PC-9 (cell line): ENCODE data around the gene MAPT. TPM values are rescaled to one million over a fixed set of nuclear protein-coding genes. Genes with fewer than 3 reads are reported as not detected.

Source experiments
- BruUV-seq: library from RNA; stranded (reverse); fragments of 400-500 nt; replicated peaks from 2 replicates; lab custom pipeline; 2021; lab: Mats Ljungman, UMichigan
- CTCF ChIA-PET: fragments of 300-600 bp; sonication (Branson Sonifier 250); formaldehyde crosslinking; loops from one replicate; lab custom pipeline; 2022; ENCODE audit warnings: antibody characterized with exemption; lab: Charles Lee
- POLR2A ChIA-PET: fragments of 300-600 bp; sonication (Branson Sonifier 250); formaldehyde crosslinking; loops from one replicate; lab custom pipeline; 2022; ENCODE audit warnings: antibody characterized with exemption; ENCODE audit not compliant: unreplicated experiment; lab: Charles Lee
- DNase-seq, 2 experiments: peaks; one replicate each; pipeline versions ENCODE4 v3.0.0 to v3.0.0-alpha.2; 2015 to 2022; ENCODE audit warnings: mixed read lengths in 1 of 2
- H2AFZ ChIP-seq: fragments of 200-600 bp; sonication (generic); 2 replicates; pipeline ENCODE4 v1.8.1; 2017; ENCODE audit warnings: antibody characterized with exemption
- H3F3A ChIP-seq: fragments of 200-600 bp; sonication (generic); 2 replicates; pipeline ENCODE4 v1.8.1; 2017; ENCODE audit warnings: antibody characterized with exemption, mild to moderate bottlenecking, low read depth; ENCODE audit not compliant: insufficient read depth
- H3K27ac ChIP-seq: fragments of 200-600 bp; sonication (generic); 2 replicates; pipeline ENCODE4 v1.6.1; 2016; ENCODE audit warnings: mixed run types
- H3K27me3 ChIP-seq: fragments of 200-600 bp; sonication (generic); 2 replicates; pipeline ENCODE4 v1.6.1; 2016; ENCODE audit warnings: low read depth, mixed run types; ENCODE audit not compliant: insufficient read depth
- H3K36me3 ChIP-seq: fragments of 200-600 bp; sonication (generic); 2 replicates; pipeline ENCODE4 v1.6.1; 2016; ENCODE audit warnings: low read depth, mixed run types
- H3K4me1 ChIP-seq: fragments of 200-600 bp; sonication (generic); replicated peaks from 2 replicates; pipeline ENCODE4 v1.6.1; 2016; ENCODE audit warnings: mixed run types; ENCODE audit not compliant: insufficient read depth
- H3K4me2 ChIP-seq: fragments of 200-600 bp; sonication (generic); 2 replicates; pipeline ENCODE4 v1.6.1; 2017; ENCODE audit warnings: mixed run types
- H3K4me3 ChIP-seq: fragments of 200-600 bp; sonication (generic); 2 replicates; pipeline ENCODE4 v1.6.1; 2016; ENCODE audit warnings: mixed run types
- H3K79me2 ChIP-seq: fragments of 200-600 bp; sonication (generic); 2 replicates; pipeline ENCODE4 v1.6.1; 2017; ENCODE audit warnings: low read depth, mixed run types
- H3K9me2 ChIP-seq: fragments of 200-600 bp; sonication (generic); 2 replicates; pipeline ENCODE4 v1.8.1; 2017; ENCODE audit warnings: mild to moderate bottlenecking; ENCODE audit not compliant: insufficient read depth
- H3K9me3 ChIP-seq: fragments of 200-600 bp; sonication (generic); 2 replicates; pipeline ENCODE4 v1.8.1; 2016; ENCODE audit warnings: low read depth; ENCODE audit not compliant: insufficient read depth
- H4K20me1 ChIP-seq: fragments of 200-600 bp; sonication (generic); 2 replicates; pipeline ENCODE4 v1.8.1; 2017; ENCODE audit not compliant: insufficient read depth
- EZH2 ChIP-seq: fragments of 200-600 bp; sonication (generic); IDR thresholded peaks from 2 replicates; pipeline ENCODE4 v1.8.0; 2017; ENCODE audit warnings: antibody characterized with exemption, low read depth
- intact Hi-C: fragments of 100-400 bp; cut with micrococcal nuclease; formaldehyde crosslinking; loops from one replicate; pipeline ENCODE4 v1.10.0; 2022; ENCODE audit not compliant: unreplicated experiment
- total RNA-seq: library from RNA; stranded (reverse); gene quantifications from 2 replicates; pipeline ENCODE4 v1.2.3, GENCODE V29; 2021
- TF ChIP-seq, protein P1 (sequence below): fragments of 200-600 bp; sonication (generic); conservative IDR thresholded peaks from 2 replicates; pipeline ENCODE4 v1.6.1; 2017; ENCODE audit warnings: mixed run types, antibody characterized with exemption, mild to moderate bottlenecking, moderate library complexity

Gene MAPT
- total RNA-seq, 1 experiment from 2014 or later = 0.85 TPM

DNA sequence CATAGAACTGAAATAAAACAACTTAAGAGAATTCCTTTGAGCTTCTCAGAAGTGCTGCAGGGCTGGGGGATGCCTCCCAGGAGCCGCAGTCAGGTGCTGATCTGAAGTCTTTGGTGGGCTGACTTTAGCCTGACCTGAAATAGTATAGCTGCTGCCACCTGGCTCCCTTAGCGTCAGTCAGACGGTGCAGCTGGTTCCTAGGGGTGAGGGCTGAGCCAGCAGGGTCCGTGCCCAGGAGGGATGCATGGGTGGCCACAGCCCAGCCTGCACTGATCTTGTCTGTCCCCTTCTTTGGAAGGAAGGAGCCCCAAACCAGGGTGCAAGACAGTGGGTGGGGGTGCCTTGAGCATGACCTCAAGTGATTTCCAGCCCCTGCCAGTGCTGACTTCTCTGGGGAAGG lies 11.5 kb downstream of the MAPT start:
- Histone ChIP-seq H3K4me3 (no peak overlapping the region), H4K20me1 (no peaks in the 10 kb centered on the region), H3K9me2 (no peaks in the 10 kb centered on the region), H3K9me3 (no peaks in the 10 kb centered on the region), H3K36me3 (no peaks in the 10 kb centered on the region), H3K79me2 (no peaks in the 10 kb centered on the region), H3K4me1 (no peaks in the 10 kb centered on the region), H3K4me2 (no peak overlapping the region), H3K27ac (no peak overlapping the region), H3K27me3 (peaks cover 85% of the 10 kb centered on the region), H3F3A (peaks cover 4% of the 10 kb centered on the region; the same call in 1 of the 2 replicates), H2AFZ (no peak overlapping the region)
- no peak for TF ChIP-seq EZH2
- TF ChIP-seq, protein P1, sequence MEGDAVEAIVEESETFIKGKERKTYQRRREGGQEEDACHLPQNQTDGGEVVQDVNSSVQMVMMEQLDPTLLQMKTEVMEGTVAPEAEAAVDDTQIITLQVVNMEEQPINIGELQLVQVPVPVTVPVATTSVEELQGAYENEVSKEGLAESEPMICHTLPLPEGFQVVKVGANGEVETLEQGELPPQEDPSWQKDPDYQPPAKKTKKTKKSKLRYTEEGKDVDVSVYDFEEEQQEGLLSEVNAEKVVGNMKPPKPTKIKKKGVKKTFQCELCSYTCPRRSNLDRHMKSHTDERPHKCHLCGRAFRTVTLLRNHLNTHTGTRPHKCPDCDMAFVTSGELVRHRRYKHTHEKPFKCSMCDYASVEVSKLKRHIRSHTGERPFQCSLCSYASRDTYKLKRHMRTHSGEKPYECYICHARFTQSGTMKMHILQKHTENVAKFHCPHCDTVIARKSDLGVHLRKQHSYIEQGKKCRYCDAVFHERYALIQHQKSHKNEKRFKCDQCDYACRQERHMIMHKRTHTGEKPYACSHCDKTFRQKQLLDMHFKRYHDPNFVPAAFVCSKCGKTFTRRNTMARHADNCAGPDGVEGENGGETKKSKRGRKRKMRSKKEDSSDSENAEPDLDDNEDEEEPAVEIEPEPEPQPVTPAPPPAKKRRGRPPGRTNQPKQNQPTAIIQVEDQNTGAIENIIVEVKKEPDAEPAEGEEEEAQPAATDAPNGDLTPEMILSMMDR = no peak
- no TSS peak for BruUV-seq
- intact Hi-C loops = no loop called here
- no peak for DNase-seq
- POLR2A ChIA-PET = no interaction called here
- CTCF ChIA-PET = no interaction called here

GRCh38 chr17:45906237-45906636 lies 11.9 kb downstream of the MAPT start:
- H3F3A ChIP-seq = peaks cover 4% of the 10 kb centered on the region; the same call in 1 of the 2 replicates
- ChIA-PET POLR2A (no interaction called here), CTCF (no interaction called here)
- no peak for TF ChIP-seq EZH2
- TF ChIP-seq, protein P1 = no peak
- H3K79me2 ChIP-seq = no peaks in the 10 kb centered on the region
- no peak for DNase-seq
- H3K9me3 ChIP-seq = no peaks in the 10 kb centered on the region
- no TSS peak for BruUV-seq
- H4K20me1 ChIP-seq = no peaks in the 10 kb centered on the region
- no peaks in the 10 kb centered on the region for H3K4me1 ChIP-seq
- no peak overlapping the region for H3K4me3 ChIP-seq
- H2AFZ ChIP-seq = no peak overlapping the region
- intact Hi-C loops = no loop called here
- peaks cover 85% of the 10 kb centered on the region for H3K27me3 ChIP-seq
- no peak overlapping the region for H3K27ac ChIP-seq
- H3K36me3 ChIP-seq = no peaks in the 10 kb centered on the region
- H3K9me2 ChIP-seq = no peaks in the 10 kb centered on the region
- no peak overlapping the region for H3K4me2 ChIP-seq

DNA sequence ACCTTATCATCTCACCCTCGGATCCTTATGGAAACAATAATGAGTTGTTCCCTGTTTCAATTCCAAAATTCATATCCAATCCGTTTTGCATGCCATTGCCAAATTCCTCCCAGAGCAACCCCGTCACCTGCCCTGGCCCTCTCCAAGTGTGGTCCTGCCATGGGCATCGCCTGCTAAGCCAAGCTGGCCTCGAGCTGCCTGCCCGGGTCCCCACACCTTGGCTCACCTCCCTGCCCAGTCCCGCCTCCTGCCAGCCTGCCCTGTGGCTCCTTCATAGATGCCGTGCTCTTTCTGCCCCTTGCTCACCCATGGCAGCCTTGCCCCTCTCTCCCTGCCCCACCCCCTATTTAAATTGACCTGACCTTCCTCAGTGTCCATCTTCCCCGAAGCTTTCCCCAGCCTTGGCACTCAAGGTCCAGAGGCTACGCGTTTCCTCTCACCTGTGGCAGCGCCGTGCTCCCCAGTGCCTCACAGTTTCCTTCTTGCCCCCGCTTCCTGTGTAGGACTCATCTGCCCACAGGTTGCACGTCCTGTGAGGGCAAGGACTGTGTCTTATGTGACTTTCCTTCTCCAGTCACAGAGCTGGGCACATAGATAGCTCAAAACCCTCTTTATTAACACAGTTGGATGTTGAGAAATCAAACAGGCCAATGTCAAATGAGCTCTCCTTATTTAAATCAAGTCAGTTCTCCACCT lies 12.7 kb downstream of the MAPT start:
- Histone ChIP-seq H3K4me1 (no peaks in the 10 kb centered on the region), H4K20me1 (no peaks in the 10 kb centered on the region), H3K4me3 (no peak overlapping the region), H3K27ac (no peak overlapping the region), H3K27me3 (peaks cover 85% of the 10 kb centered on the region), H3K4me2 (no peak overlapping the region), H2AFZ (no peak overlapping the region), H3F3A (peaks cover 4% of the 10 kb centered on the region; the same call in 1 of the 2 replicates), H3K9me3 (no peaks in the 10 kb centered on the region; the same call in 1 of the 2 replicates), H3K79me2 (no peaks in the 10 kb centered on the region), H3K9me2 (no peaks in the 10 kb centered on the region), H3K36me3 (no peaks in the 10 kb centered on the region)
- DNase-seq = no peak
- CTCF ChIA-PET = no interaction called here
- TF ChIP-seq, protein P1 = no peak
- no peak for TF ChIP-seq EZH2
- POLR2A ChIA-PET = no interaction called here
- BruUV-seq = no TSS peak
- intact Hi-C loops = no loop called here
